Measurements from ENCODE around the gene IL36RN.

IL36RN gene

DNA sequence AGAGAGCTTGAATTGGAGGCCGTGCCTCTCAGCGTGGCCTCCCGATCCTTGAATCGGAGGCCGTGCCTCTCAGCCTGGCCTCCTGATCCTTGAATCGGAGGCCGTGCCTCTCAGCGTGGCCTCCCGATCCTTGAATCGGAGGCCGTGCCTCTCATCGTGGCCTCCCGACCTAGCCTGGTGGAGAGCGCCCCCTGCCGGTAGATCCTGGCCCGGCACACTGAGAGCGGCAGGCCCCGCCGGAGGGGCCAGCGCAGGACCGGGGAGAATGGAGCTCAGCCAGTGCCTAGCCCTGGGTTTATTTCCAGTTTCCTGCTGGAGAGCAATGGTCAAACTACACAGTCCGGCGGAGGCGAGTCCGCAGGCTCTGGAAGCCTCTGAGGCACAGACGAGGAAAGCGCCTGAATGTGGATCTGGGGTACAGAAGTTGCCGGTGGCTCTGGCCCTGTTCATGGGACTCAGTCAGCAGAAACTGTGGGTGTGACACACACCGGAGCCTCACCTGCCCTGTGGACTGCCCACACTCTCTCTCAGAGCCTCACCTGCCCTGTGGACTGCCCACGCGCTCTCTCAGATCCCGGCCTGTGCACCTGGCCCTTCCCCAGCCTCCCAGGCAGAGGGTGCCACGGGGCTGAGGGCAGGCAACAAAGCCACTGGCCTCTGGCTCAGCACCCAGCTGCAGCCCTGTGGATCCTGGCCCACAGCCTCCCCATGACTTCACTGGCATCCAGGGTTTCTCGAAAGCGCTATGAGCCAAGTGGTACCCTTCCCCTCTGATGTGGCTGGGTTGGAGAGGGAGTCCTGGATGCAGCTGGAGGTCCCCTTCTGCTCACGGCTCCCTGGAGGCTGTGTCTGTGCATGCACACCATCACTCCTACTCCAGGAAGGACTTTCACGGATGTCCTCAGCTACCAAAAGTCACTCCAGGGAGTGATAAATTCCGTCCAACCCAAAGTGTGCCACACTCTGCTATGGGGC, 7.8 kb upstream of the IL36RN start:
- no peak for DNase-seq (ENCODE audit: low spot score)

DNA sequence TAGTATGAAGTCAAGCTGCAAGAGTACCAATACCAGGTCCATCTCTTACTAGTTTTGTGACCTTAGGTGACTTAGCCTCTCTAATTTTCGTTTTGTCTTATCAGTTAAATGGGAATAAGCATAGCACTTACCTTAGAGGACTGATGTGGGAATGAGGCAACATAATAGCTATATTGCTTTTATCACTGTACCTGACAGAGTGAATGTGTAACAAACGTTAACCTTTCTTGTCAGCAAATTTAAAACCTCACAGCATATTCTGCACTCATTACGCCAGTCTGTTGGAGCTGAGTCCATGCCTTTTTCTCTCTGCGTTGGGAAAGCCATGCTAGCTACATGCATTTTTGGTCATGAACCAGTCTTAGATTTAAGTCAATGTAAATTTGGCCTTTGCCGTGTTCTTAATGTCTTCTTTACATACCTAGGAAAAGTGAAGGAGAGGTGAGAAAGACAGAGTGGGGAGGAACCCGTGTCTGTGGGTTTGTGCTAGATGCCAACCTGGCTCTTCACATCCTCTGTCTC, 6.5 kb upstream of the IL36RN start, which contains the start of gene IL36B:
Gene IL36B (minus strand): TSS at position 472 of the 522 bp plus-strand sequence.
- DNase-seq (ENCODE audit: low spot score) = no peak

DNA sequence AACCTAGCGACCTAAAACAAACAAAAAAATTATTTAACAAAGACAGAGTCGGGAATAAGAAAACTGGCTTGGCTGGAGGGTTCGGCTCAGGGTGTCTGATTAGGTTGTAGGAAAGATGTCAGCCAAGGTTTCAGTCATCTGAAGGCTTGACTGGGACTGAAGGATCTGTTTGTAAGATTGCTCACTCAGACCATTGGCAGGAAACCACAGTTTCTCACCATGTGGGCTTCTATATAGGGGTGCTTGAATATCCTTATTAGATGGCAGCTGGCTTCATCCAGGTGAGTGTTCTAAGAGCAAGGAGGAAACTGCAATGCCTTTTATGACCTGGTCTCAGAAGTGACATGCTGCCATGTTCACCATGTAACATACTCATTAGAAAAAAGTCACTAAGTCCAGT, 5.3 kb upstream of the IL36RN start:
- no peak for DNase-seq (ENCODE audit: low spot score)

DNA sequence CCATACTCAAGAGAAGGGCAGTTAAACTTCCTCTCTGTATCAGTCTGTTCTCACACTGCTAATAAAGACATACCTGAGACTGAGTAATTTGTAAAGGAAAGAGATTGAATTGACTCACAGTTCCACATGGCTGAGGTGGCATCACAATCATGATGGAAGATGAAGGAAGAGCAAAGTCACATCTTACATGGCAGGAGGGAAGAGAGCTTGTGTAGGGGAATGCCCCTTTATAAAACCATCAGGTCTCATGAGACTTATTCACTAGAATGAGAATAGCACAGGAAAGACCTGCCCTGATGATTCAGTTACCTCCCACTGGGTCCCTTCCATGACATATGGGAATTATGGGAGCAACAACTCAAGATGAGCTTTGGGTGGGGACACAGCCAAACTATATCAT, 4.9 kb upstream of the IL36RN start:
- DNase-seq (ENCODE audit: low spot score) = no peak

DNA sequence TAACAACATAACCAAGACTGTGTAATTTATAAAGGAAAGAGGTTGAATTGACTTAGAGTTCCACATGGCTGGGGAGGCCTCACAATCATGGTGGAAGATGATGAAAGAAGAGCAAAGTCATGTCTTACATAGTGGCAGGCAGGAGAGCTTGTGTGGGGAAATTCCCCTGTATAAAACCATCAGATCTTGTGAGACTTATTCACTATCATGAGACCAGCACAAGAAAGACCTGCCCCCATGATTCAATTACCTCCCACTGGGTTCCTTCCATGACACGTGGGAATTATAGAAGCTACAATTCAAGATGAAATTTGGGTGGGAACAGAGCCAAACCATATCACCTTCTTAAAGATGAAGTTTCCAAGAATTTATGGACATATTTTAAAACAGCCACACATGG, 2.5 kb upstream of the IL36RN start:
- DNase-seq (ENCODE audit: low spot score) = no peak

DNA sequence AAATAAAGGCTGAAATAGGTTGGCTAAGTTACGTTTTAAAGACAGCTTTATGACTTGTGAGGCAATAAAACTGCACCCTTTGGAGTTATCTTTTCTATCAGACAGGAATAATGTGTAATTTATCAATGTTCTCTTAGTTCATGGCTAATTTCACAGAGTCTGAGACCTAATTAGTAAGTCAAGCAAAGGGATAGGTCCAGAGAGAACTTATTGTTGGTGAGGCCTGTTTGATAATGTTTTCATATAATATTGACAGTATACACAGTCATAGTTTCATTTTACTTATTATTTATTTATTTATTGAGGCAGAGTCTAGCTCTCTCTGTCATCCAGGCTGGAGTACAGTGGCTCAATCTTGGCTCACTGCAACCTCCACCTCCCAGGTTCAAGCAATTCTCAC, 1.9 kb upstream of the IL36RN start:
- no peak for DNase-seq (ENCODE audit: low spot score)

DNA sequence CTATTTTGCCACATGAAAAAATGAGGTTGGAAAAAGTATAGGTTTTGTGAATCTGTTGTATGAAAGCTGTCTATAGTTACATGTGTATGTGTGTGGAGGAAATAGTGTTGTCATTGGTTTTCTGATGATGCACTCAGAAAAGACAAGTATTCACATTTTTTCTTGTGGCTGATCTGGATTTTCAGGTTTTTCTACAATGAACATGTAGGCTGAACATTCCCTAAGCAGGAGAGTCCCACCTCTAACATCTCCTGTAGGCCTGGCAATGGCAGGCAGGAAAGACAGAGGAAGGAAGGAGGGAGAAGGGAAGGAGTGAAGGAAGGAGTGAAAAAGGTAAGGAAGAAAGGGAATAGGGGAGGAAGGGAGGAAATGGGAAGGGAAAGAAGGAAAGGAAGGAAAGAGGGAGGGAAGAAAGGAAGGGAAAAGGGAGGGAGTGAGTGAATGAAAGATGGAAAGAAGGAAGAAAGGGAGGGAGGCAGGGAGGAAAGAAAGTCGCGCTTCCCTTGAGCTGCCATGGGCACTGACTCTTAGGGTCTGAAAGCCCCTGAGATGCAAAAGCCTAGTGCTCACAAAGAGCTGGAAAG, 495 bp upstream of the IL36RN start:
- no peak for DNase-seq (ENCODE audit: low spot score)

DNA sequence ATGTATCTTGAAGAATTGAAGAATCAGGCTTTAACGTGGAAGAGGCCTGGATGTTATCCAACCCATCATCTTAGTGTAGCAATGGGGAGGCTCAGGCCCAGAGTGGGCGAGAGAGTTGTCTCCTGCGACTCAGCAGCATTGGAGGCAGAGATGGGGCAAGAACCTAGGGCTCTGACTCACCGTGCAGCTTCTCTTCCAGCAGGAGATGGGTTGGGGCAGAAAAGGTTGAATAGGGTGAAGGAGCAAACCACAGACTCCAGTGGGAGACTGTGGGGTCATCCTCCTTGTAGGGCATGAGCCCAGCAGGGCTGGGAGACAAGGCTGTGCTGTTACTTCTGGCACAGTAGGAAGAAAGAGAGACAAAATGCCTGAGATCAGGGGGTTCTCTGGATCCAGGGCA, 1.4 kb downstream of the IL36RN start:
- DNase-seq (ENCODE audit: low spot score) = no peak

DNA sequence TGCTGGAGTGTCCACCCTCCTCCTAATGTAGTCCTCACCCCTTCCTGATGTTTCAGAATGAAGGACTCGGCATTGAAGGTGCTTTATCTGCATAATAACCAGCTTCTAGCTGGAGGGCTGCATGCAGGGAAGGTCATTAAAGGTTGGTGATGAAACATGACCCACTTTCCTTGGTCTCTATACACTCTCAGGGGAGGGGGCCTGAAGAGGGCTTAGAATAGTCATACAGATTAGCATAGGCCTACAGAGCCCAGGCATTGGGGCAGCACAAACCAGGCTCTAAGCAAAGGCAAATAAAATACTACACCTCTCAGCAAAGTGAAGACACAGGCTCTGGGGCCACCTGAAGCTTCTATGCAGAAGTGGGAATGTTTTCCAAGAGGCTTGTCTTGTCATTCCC, 1.8 kb downstream of the IL36RN start:
- DNase-seq (ENCODE audit: low spot score) = no peak

DNA sequence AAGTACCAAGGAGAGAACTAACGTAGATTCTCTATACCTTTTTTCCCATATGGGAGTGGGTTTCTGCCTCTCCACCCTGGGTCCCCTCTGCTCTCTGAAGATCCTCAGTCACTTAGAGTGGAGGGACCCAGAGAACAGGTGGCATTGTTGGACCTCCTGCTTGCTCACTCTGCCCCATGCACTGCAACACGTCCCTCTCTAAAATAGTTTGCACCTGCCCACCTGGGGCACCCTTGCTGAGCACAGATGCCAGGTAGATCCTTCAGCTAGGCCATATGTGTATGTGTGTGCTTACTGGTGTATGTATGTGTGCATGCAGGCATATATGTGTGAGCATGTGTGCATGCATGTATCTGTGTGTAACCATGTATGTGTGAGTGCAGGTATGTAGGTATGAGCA, 2.2 kb downstream of the IL36RN start:
- no peak for DNase-seq (ENCODE audit: low spot score)

DNA sequence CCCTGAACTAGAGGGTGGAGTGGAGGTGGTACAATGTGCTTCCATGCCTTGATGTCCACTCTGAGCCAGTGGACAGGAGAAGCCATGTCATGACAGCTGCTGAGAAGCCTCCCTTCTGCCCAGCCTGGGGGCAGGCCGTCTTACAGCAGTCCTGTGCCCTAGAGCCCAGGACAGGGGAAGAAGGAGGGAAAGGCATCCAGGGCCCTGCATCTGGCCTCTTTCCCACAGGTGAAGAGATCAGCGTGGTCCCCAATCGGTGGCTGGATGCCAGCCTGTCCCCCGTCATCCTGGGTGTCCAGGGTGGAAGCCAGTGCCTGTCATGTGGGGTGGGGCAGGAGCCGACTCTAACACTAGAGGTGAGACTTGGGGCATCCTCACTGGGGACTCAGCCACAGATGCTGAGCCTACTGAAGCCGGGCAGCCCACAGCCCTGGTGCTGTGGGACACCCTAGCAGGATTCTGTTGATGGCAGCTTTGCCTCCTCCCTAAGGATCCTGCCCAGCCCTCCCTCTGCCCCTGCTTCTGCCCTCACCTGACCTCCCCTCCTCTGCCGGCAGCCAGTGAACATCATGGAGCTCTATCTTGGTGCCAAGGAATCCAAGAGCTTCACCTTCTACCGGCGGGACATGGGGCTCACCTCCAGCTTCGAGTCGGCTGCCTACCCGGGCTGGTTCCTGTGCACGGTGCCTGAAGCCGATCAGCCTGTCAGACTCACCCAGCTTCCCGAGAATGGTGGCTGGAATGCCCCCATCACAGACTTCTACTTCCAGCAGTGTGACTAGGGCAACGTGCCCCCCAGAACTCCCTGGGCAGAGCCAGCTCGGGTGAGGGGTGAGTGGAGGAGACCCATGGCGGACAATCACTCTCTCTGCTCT, 3.1 kb downstream of the IL36RN start:
- DNase-seq (ENCODE audit: low spot score) = no peak

DNA sequence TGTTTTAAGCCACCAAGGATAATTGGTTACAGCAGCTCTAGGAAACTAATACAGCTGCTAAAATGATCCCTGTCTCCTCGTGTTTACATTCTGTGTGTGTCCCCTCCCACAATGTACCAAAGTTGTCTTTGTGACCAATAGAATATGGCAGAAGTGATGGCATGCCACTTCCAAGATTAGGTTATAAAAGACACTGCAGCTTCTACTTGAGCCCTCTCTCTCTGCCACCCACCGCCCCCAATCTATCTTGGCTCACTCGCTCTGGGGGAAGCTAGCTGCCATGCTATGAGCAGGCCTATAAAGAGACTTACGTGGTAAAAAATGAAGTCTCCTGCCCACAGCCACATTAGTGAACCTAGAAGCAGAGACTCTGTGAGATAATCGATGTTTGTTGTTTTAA, 5.3 kb downstream of the IL36RN start:
- DNase-seq (ENCODE audit: low spot score) = no peak

DNA sequence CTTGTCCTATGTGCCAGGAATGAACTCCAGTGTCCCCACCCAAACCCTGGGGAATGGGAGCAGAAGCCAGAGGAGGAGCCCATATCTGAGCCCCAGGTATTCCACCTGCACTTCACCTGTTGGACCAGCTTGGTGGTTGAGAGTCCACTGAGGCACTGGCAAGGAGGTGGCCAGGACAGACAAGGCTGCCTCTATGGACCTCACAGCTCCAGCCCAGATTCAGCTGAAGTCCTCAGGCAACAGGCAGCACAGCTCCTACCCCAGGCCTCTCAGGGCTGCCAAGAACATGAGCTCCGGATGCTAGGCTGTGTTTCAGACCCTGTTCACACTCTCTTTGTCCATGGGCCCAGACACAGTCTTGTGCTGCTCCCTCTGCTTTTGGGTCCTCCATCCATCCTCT, 5.9 kb downstream of the IL36RN start:
- DNase-seq (ENCODE audit: low spot score) = no peak

DNA sequence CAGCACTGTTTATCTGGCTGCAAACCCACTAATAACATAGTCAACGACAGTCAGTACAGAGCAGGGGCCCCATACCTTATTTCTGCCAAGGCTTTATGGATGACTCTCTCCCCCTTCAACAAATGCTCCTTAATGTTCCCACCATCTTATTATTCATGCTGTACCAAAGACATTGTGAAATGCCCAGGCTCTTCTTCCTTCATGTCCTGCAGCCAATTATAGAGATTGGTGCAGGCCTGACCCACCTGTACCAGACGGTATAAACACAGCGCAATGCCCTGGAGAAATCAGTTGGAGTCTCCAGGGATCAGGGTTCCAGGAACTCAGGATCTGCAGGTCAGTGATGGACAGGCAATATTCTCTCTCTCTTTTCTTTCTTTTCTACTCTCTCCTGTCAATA, 8.7 kb downstream of the IL36RN start, which contains the start of gene IL1F10:
Gene IL1F10 (plus strand): TSS at position 290 of the 400 bp plus-strand sequence. CDS start 4,769 bp downstream, outside the sequence.
- DNase-seq (ENCODE audit: low spot score) = no peak

DNA sequence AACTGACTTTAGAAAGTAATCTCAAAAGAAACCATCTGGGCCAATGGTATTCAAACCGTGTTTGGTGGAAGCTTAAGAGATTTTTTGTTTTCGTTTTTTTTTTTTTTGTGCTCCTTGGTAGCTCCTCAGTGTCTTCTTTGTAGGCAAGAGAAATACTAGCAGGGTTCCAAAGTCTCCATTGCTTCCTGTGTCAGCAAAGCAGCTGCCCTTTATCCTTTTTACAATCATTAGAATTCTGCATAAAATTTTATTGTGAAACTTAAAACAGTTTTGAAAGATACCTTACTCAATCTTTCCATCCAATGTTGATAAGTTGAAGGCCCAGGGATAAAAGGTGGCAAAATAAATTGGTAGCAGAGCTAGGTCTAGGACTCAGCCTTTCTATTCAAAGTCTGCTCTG, 9.3 kb downstream of the IL36RN start:
- DNase-seq (ENCODE audit: low spot score) = no peak

DNA sequence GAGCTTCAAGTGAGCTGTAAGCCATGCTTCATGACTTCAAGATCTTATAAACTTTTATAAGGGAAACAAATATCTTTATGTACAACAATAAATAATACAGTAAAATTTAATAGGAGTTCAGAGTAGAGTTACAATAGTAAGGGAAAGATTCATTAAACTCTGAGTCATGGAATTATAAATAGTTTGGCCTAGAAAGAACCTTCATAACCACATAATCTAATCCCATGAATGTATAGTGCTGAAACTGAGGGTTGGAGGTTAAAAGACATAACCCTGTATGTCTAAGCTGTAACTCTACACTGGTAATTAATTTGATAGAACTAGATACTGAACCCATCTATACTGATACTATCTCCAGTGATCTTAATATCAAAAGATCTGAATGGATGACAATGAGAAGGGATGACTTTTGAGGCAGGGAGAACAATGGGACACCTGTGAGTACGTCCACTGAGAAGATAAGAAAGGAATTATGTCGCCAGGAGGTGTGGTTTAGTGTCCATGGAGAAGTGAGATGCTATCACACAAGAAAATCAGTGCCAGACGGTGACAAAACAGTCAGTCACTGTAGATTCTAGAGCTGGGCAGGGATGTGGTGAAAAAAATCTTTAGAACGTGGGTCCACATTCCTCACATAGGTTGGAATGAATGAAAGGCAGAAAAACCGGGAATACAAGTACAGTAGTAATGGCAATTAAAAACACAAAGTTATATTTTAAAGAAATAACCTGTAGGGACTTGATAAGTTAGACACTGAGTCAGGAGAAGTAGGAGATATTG, 9.9 kb downstream of the IL36RN start:
- DNase-seq (ENCODE audit: low spot score) = no peak

DNA sequence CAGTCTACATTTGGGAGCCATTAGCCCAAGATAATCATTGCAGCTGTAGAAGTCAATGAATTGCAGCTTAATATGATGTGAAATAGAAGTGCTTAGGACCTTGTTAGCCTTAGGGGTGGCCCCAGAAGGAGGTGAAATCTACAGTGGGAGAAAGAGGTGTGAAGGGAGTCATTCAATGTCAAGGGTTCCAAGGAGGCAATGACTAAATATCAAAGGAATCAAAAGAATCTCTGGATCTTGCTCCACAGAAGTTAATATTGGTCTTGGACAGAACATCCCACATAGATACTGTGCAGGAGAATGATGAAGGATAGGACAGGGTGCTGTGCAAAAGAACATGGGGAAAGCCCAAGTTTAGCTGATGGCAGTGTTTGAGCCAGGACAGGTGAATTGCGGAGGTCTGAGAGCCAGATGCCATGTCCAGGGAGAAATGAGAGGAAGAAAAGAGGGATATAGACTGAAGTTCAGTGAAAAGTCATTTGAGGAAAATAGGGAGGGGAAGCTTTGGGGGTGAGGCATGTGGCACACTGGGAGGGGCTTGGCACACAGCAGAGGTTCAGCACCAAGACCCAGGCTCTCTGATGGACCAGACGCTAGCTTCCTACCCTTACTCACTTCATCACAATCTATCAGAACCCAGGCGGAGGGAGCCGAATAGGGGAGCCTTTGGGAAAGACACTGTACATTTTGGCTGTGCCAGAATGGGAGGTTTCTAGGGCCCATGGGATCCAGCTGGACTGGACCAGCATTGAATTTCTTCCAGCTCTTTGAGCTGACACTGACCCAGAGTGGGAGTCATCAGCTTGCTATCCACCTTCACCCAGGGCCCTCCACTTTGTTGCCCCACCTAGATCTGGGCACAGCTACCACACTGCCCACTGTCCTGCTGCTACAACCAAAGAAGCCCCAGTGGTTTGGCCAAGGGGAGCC, 10.9 kb downstream of the IL36RN start:
- DNase-seq (ENCODE audit: low spot score) = no peak

DNA sequence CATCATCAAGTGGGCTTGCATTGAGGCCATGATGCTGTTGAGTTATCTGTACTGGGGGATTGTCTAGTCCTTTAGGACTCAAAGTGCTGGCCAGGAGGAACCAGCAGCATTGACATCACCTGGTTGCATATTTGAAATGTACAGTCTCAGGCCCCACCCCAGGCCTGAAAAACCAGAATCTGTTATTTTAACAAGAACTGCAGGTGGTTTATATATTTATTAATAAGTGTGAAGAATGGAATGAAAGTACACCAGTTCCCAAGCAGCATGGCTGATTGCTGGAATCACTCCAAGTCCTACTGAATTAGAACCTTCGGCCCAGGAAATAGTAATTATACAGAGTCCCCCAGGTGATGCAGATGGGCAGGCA, 11.6 kb downstream of the IL36RN start:
- no peak for DNase-seq (ENCODE audit: low spot score)

DNA sequence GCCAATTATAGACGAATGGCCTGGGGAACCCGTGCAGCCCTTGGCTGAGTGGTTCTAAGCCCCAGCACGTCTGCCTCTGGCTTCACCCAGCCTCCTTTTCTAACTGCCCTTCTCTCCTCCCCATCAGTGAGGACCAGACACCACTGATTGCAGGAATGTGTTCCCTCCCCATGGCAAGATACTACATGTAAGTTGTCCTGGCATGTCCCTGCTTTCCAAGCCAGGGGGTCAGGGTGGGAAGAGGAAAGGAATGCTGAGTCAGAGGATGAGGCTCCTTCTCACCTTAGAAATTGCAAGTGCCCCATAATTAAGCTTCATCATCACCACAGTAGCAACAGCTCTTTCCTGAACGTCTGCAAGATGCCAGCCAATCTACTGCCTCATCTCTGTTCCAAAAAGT, 13.6 kb downstream of the IL36RN start:
- no peak for DNase-seq (ENCODE audit: low spot score)

DNA sequence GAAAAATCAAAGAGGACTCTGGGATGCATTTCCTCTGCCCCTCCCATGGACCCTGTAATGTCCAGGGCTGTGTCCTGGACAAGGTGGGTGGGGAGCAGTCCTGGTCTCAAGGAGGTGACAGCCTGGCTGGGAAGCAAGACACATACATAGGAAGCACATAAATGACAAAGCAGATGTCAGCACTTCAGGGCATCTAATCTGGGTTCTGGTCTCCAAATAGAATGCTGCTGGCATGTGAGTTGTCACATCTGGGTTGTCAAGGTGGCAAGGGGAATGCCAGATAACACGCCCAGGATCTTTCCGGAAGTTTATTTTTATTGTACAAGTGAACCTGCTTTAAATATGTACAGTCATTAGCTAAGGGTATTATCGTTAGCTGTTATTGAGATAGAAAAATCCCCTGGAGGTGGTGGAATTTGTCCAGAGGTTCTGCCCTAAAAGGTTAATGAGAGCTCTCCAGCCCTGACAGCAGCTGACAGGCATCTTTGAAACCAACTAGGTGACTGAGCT, 14.4 kb downstream of the IL36RN start:
- DNase-seq (ENCODE audit: low spot score) = no peak
